Ishikawa (cell line): ENCODE measurements around the gene GET4.

Experiments used
- EP300 ChIP-seq: IDR thresholded peaks from 2 replicates; pipeline ENCODE4 v1.6.1; 2012; ENCODE audit warnings: borderline replicate concordance
- NFIC ChIP-seq: IDR thresholded peaks from 2 replicates; pipeline ENCODE4 v1.6.1; 2012
- RAD21 ChIP-seq: IDR thresholded peaks from 2 replicates; pipeline ENCODE4 v1.6.1; 2012; ENCODE audit warnings: low read depth
- TAF1 ChIP-seq: IDR thresholded peaks from 2 replicates; pipeline ENCODE4 v1.6.1; 2012; ENCODE audit warnings: low read depth, mild to moderate bottlenecking
- TCF12 ChIP-seq: IDR thresholded peaks from 2 replicates; pipeline ENCODE4 v1.6.1; 2012; ENCODE audit warnings: low read depth
- USF1 ChIP-seq: IDR thresholded peaks from 2 replicates; pipeline ENCODE4 v1.6.1; 2012
- YY1 ChIP-seq: IDR thresholded peaks from 2 replicates; pipeline ENCODE4 v1.6.1; 2012; ENCODE audit warnings: low read depth
- ZBTB7A ChIP-seq: IDR thresholded peaks from 2 replicates; pipeline ENCODE4 v1.6.1; 2012; ENCODE audit warnings: low read depth
- TF ChIP-seq, protein P1 (sequence below): IDR thresholded peaks from 2 replicates; pipeline ENCODE4 v1.6.1; 2012
- TF ChIP-seq, protein P2 (sequence below): IDR thresholded peaks from 2 replicates; pipeline ENCODE4 v1.6.1; 2012; ENCODE audit warnings: low read depth, mild to moderate bottlenecking

- TF ChIP-seq, protein P1, sequence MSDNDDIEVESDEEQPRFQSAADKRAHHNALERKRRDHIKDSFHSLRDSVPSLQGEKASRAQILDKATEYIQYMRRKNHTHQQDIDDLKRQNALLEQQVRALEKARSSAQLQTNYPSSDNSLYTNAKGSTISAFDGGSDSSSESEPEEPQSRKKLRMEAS = no peak
- TF ChIP-seq ZBTB7A = no peak
- TF ChIP-seq NFIC = no peak
- no peak for TF ChIP-seq TAF1
- TF ChIP-seq RAD21 = no peak
- TF ChIP-seq YY1 = no peak
- TF ChIP-seq, protein P2, sequence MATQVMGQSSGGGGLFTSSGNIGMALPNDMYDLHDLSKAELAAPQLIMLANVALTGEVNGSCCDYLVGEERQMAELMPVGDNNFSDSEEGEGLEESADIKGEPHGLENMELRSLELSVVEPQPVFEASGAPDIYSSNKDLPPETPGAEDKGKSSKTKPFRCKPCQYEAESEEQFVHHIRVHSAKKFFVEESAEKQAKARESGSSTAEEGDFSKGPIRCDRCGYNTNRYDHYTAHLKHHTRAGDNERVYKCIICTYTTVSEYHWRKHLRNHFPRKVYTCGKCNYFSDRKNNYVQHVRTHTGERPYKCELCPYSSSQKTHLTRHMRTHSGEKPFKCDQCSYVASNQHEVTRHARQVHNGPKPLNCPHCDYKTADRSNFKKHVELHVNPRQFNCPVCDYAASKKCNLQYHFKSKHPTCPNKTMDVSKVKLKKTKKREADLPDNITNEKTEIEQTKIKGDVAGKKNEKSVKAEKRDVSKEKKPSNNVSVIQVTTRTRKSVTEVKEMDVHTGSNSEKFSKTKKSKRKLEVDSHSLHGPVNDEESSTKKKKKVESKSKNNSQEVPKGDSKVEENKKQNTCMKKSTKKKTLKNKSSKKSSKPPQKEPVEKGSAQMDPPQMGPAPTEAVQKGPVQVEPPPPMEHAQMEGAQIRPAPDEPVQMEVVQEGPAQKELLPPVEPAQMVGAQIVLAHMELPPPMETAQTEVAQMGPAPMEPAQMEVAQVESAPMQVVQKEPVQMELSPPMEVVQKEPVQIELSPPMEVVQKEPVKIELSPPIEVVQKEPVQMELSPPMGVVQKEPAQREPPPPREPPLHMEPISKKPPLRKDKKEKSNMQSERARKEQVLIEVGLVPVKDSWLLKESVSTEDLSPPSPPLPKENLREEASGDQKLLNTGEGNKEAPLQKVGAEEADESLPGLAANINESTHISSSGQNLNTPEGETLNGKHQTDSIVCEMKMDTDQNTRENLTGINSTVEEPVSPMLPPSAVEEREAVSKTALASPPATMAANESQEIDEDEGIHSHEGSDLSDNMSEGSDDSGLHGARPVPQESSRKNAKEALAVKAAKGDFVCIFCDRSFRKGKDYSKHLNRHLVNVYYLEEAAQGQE = no peak
- TF ChIP-seq USF1 = no peak
- no peak for TF ChIP-seq EP300
- no peak for TF ChIP-seq TCF12
These were observed 22.7 kb downstream of the GET4 start for GRCh38 chr7:898855-899681.
